GM23248 (cell line): ENCODE results near the gene OR7C1.
"Not testable (repeated sequence)": the region's sequence is repeated elsewhere in the genome, so short reads cannot be mapped to it uniquely, and the experiment has no call there.

Experiments
- EZH2 ChIP-seq: fragments of 200-600 bp; sonication (generic); IDR thresholded peaks from 2 replicates; pipeline ENCODE4 v1.6.1; 2018; ENCODE audit warnings: antibody characterized with exemption, mild to moderate bottlenecking; ENCODE audit not compliant: insufficient read depth, poor library complexity, severe bottlenecking
- EZH2phosphoT487 ChIP-seq: fragments of 200-600 bp; sonication (generic); IDR thresholded peaks from 2 replicates; pipeline ENCODE4 v1.6.1; 2018; ENCODE audit warnings: antibody characterized with exemption, moderate library complexity, mild to moderate bottlenecking, low read depth; ENCODE audit not compliant: insufficient read depth

GRCh38 chr19:14773722-14774121 is 61.3 kb downstream of the OR7C1 start:
- TF ChIP-seq EZH2, EZH2phosphoT487: not testable (repeated sequence)
